Measurements from ENCODE around the gene SCYGR3.

Gene SCYGR3, protein sequence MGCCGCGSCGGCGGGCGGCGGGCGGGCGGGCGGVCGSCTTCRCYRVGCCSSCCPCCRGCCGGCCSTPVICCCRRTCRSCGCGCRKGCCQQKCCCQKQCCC

DNA sequence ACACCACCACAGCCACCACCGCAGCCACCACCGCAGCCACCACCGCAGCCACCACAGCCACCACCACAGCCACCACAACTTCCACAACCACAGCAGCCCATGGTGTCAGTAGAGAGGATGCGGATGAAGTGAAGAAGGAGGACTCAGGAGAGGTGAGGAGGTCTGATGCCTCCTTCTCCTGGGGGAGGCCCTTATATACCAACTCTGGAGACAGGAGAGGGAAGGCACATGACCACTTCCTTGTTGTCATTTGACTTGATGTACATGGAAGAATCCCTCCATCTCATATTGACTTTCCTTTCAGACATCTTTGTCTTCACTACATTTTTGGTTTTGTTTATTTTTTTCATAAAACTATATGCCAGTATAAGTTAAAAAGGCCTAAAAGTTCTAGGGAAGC, at the start of gene SCYGR3:
Gene SCYGR3 (minus strand): TSS at position 101 of the 400 bp plus-strand sequence. CDS start 0 bp downstream, at position 101.
- DNase-seq (ENCODE audit: low read depth): no peak

DNA sequence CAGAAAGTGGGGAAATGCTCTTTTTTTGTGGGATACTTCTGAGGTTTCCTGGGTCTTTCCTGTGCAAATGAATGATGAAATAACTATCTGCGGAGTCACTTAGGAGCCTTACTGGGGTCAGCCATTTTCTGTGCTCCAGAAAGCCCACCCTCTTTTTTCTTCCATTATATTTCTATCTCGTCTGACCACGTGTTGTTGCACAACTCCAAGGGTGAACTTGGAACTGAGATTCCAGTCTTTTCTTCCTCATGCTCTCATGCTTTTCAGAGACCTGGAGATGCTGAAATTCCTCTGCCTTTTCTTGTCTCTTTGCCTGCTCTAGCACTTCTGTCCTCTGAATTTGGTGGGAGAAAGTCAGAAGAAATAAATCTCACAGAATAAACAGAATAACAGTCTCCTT, 47.2 kb upstream of the SCYGR3 start:
- no peak for DNase-seq (ENCODE audit: low read depth)

DNA sequence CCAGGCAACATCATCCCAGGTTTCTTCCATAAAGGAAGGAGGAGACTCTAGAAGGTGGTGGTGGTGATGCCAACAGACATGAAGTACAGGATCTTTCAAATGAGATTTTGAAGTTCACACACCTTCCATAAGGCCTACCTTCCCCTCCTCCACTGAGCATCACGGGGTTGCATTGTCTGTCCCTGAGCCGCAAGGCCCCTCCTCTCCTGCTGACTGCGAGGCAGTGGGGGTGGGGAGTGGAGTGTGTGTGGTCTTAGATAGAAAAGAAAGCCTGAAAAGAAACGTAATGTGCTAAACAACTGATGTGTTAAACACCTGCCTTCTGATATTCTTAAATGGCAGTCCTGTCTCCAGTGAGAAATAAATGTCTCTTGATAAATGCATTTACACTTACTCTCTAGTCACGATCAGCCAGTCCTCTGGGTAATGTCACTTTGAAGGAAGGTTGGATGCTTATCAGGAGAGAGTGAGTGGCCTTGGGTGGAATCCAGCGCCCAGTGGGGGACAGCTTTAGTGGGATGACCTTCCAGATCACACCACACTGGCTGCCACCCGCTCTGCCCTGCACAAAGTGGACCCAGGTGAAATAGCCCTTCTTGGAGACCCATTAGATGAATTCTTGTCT, 46.5 kb upstream of the SCYGR3 start:
- DNase-seq (ENCODE audit: low read depth): no peak

DNA sequence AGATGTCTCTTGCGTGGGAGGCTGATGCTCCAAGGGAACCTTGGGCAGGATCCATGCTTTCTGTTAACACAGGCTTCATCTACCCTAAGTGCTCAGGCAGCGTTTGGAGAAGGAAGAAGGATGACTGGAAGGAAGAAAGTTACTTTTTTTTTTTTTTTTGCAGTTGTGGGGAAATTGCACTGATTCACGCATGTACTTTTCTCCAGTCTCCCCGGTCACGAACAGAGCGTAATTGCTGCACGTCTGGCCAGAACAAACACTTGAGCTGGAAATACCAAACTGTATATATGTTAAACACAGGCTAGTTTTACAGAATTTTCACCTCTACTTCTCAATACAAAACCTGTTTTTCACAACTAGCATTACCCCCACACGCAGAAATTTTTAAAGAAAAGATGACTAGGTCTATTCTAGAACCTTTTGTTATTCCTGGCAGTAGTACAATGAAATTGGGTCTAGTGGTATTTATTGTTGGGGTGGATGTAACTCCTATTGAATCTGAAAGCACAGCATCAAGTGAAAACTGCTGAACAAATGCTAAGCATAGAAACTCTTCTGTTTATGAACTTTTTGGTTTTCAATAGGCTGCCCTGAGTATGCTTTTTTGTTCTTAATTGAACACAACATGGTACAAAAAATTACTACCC, 42.7 kb upstream of the SCYGR3 start:
- no peak for DNase-seq (ENCODE audit: low read depth)

DNA sequence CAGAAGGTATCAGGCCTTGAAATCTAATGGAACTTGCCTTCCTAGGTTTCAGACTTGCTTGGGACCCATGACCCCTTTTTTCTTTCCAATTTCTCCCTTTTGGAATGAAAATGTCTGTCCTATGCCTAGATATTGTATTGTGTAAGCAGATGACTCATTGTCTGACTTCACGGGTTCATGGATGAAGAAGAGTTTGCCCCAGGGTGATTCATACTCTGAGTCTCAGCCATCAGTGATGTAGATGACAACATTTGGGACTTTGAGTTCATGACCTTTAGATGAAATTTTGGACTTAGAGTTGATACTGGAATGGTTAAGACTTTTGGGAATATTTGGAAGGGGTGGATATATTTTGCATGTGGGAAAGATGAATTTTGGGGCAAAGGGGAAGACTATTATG, 40.8 kb upstream of the SCYGR3 start:
- no peak for DNase-seq (ENCODE audit: low read depth)

DNA sequence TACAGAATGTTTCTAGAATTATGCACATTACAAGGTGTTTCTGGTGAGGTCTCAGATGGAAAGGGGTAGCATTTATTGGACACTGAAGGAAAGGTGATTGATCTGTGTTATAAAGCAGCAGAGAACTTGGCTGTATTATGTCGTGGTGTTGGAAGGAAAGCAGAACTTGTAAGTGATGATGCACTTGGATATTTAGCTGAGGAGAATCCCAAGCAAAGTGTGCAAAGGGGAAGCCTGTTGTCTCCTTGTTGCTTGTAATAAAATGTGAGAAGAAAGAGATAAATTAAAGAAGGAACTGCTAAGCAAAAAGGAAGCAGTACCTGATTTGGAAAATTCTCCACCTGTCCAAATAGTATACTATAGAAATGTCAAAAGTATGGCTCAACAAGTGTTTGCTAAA, 39.8 kb upstream of the SCYGR3 start:
- no peak for DNase-seq (ENCODE audit: low read depth)

DNA sequence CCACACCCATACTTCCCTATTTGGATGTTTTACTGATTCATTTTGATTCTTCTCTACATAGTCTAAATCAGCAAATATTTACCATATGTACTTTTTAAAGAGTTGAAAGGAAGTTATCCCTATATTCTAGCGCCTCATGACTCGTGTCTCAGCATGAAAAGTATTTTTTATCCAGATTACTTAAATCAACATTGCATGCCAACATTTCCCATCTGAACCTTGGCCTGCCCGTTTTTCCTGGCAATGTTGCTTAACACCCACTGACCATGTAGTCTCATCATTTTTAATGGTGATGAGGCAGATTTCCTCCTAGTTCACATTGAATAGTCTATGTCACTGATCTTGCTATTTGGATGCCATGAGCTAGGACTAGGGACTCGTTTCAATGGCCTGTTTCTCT, 38.8 kb upstream of the SCYGR3 start:
- no peak for DNase-seq (ENCODE audit: low read depth)

DNA sequence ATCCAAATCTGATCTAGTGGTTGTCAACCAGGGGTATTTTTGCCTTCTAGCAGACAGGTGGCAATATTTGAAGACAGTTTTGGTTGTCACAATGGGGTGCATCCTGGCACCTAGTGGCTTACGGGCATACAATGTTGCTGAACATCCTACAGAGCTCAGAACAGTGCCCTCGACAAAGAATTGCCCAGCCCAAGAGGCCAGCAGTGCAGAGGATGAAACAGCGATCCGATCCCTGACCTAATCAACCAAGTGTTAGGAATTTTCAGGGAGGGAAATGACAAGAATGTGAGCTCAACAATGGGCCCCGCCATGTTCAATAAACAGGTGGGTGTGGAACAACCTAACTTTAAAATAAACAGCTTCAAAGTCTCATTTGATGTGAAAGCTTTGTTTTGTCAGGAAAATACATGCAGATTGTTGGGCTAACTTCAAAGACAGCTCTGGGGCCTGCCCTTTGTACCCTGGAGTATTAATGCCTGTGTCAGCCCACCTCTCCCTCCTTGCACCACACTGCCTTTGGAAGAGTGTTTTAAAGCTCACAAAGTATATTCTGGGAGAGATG, 29.4 kb upstream of the SCYGR3 start:
- DNase-seq (ENCODE audit: low read depth): no peak

DNA sequence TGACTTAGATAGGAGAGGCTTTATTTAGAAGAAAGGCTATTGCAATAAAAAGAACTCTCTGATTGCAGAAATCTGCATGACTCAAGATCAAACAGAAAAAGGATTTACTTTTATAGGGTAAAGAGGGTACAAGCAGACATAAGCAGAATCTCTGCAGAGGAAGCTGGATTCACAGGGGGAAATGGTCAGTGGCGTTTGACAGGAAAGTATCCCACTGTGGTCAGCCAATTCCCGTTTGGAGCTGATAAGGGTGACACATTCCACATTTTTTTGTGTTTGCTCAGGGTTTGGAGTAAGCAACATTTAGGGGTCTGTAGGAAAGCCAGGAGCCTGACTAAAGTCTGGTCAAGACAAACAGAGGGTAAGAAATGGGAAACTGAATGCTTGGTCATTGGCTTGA, 28.0 kb upstream of the SCYGR3 start:
- DNase-seq (ENCODE audit: low read depth): no peak

DNA sequence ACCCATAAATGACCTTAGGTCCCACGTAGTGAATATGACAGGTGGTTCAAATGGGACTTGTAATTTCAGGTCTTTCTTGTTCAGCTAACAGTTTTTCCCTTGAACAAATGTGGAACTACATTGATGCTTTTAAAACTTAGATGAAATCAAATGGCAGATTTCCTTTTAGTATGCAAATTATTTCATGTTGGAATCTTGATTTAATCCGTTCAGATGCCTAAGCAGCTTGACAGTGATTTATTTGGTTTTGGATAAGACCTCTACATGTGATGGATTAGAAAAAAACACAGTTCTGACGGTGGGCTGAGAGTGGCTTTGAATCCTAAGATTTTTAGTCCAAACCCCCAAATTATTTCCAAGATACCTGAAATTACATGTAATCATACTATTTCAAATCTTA, 19.6 kb upstream of the SCYGR3 start:
- no peak for DNase-seq (ENCODE audit: low read depth)

DNA sequence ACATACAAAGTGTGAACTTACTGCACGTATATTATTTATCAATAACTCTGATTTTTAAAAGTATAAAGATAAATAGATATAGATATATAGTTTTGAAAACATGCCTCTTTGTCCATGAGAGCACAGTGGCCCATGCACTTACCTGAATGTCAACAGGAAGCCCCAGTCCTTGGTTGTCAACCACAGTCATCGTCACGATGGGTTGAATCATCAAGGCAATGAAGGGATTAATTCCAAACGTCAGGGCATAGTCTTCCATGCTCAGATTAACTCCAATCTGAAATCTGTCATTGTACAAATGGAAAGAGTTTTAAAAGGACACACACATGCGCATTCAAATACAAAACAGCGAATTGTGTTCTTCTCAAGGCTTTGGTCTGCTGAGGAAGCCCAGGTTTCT, 18.2 kb upstream of the SCYGR3 start:
- no peak for DNase-seq (ENCODE audit: low read depth)

DNA sequence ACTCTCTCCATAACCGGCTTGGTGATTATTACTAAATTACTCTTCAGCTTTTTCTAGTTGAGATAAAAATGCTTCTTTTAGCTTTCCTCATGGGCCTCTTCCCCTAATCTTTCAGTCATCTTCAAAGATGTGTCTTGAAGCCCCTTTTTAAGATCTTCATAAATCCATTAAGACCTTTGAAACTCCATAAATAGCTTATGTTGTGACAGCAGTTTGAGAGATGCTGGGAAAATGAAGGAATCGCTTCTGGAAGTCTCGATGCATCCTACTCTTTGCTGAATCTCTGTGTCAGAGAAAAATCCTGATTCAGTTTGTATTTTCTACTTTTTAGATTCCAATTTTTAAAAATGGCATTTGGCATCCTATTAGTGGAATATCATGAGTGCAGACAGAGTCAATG, 15.7 kb upstream of the SCYGR3 start:
- DNase-seq (ENCODE audit: low read depth): no peak

DNA sequence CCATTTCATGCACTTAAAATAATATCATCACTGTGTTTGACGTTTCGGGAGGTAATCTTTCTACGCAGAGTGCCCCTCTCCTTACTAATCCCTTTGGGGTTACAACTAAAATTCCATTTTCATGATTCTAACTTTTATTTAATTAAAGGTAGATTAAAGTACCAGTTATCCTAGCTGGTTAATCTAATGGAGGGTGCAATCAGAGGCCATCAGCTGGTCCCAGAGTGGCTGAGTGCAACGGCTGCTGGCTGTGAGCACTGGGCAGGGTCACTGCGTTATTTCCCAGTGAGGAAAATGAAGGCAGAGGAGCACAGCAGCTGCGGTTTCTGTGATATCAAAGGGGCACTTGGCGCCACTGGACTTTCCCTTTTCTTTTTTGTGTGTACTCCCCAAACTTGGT, 14.8 kb upstream of the SCYGR3 start:
- no peak for DNase-seq (ENCODE audit: low read depth)

DNA sequence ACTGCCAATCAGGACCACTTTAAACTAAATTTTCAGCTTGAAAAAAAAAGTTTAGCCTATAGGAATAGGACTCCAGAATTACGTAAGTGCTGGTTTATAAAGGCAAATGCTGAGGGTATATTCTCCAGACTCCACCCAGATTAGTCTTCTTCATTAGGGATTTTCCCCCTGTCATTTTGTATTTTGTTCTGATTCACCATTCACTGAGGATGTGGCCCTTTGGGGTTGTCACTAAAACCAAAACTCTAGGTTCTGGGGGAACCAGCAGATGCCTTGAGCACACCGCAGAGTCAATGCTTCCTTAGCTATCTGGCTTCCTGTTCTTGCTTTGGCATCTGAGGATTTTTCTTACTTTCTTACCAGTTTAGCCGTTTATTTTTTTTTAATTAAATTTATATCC, 13.1 kb upstream of the SCYGR3 start:
- DNase-seq (ENCODE audit: low read depth): no peak

DNA sequence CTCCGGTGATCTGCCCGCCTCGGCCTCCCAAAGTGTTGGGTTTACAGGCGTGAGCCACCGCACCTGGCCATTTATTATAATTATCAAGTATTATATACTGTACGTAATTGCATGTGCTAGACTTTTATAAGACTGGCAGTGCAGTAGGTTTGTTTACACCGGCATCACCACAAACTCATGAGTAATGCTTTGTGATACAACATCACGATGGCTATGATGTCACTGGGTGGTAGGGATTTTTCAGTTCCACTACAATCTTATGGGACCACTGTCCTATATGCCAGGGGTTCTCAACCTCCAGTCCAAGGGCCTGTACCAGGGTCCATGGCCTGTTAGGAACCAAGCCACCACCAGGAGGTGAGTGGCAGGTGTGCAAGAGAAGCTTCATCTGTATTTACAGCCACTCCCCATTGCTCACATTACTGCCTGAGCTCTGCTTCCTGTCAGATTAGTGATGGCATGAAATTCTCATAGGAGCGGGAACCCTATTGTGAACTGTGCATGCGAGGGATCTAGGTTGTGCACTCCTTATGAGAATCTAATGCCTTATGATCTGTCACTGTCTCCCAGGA, 12.0 kb upstream of the SCYGR3 start:
- no peak for DNase-seq (ENCODE audit: low read depth)

DNA sequence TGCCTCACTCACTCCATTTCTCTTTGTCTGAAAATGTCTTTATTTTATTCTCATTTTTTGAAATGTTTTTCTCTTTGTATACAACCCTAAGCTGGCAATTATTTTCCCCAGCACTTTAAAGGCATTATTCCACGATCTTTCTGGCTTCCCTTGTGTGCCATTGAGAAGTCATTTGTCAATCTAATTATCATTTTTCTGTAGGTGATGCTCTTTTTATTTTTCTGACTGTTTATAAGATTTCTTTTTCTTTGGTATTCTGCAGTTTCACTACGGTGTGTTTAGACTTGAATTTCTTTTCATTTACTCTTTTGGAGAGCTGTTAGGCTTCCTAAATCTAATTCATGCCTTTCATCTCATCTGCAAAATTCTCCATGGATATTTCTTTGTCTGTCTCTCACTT, 10.8 kb upstream of the SCYGR3 start:
- DNase-seq (ENCODE audit: low read depth): no peak

DNA sequence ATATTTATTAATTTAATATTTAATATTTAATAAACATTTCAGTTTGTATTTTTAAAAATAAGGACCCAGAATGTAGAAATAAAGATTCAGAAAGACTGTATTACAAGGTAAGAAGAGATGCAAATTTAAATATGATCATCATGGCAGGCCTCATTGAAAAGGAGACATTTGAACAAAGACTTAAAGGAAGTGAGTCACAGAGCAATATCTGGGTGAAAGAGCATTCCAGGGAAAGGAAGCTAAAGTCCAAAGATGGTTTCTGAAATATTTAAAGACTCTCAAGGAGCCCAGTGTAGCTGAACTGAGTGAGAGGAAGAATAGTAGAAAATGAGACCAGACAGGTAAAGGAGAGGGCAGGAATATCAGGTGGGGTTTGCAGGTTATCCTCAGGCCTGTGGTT, 8.6 kb upstream of the SCYGR3 start:
- no peak for DNase-seq (ENCODE audit: low read depth)

DNA sequence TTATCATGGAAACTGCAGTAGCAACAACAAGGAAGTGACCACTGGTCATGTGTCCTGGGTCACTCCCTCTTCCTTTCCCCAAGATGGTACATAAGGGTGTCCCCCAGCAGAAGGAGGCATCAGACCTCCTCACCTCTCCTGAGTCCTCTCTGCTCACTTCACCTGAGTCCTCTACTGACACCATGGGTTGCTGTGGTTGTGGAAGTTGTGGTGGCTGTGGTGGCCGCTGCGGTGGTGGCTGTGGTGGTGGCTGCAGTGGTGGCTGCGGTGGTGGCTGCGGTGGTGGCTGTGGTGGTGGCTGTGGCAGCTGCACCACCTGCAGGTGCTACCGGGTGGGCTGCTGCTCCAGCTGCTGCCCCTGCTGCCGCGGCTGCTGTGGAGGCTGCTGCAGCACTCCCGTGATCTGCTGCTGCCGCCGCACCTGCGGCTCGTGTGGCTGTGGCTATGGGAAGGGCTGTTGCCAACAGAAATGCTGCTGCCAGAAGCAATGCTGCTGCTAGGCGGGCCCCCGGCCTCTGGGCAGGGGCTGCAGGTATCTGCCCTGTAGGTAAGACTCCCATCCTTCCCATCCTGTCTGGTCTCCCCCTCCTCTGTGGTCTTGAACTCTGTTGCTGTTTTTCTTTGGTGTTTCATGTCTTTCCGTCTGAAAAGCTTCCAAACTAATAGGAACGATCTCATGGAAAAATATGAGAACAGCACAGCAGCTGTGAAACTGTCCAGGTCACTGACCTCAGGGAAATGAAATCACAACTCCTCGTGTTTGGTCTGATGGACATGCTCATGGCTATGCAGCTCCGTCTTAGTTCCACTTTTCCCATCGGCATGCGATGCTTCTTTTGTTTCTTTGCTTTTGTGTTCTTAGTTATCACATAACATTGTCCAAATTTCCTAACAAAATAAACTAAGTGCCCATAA, 2.9 kb upstream of the SCYGR3 start, which contains the start of gene SCYGR4:
Gene SCYGR4 (plus strand): TSS at position 183 of the 915 bp plus-strand sequence. CDS start 0 bp downstream, at position 183.
- DNase-seq (ENCODE audit: low read depth): no peak

DNA sequence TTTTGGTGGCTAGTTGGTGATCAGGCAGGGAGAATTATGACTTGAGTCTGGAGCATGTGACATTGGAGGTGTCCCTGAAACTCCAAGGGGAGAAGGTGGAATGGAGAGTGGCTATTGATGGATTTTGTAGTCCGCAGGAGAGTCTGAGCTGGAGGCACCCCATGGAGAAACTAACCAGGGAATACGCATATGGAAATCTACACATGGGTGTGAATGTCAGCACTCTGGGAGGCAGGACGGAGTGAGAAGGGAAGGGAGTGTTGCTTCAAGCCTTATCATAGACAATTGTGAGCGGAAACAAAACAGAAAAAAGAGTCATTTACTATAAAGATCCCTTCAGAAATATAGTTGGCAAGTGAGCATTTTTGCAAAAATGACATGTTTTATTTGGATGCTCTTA, 2.0 kb upstream of the SCYGR3 start:
- DNase-seq (ENCODE audit: low read depth): no peak

DNA sequence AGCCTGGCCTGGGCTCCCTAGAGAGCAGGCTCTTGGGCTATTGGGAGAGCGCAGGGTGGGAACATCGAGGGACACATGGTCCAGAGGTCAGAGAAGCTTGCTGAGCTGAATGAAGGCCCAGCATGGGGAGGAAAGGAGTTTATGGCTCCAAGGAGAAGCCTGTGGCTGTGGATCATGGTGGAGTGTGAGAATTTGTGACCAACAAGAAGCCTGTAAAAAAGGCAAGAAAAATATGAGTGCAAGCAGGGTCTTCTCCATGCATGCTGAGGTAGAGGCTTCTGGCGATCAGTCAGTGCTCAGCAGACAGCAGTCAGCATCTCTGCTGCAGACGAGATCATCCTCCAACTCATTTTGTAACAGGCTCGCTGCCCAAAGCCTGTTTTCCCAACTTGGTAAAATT, 1.3 kb upstream of the SCYGR3 start:
- no peak for DNase-seq (ENCODE audit: low read depth)

DNA sequence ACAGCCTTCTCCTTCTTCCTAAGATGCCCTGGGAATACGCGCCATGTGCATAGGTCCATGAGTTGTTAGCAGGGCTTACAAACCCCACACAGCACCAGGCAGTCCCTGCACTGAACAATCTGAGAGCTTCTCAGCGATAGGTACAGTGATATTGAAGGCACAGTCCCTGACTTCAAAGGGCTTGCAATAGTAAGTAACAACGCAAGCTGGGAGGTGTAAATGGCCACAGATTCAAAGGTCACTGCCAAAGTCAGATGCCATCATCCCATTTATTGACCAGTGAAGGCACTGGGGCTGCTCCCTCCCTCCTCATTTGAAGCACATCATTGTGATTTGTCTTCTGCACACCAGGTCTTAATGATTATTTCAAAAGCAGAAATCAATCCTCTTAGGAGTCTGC, 541 bp upstream of the SCYGR3 start:
- DNase-seq (ENCODE audit: low read depth): no peak

DNA sequence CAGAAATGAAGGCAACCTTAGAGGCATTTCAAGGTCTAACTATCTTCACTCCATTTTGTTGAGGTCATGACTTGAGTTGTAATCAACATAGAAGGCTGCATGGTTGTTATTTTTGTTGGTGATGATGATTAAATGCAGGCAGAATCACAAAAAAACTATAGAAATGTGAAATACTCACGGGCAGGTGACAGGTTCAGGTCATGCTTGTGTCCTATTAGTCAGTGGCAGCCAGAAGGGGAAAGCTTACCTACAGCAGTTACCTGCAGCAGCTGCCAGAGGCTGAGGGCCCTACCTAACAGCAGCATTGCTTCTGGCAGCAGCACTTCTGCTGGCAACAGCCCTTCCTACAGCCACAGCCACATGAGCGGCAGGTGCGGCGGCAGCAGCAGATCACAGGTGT, 394 bp downstream of the SCYGR3 start:
- no peak for DNase-seq (ENCODE audit: low read depth)

Measured in stimulated activated CD4-positive, alpha-beta T cell treated with anti-CD3 and anti-CD28 coated beads, Interleukin-2, amount 100 ng/mL, for 4 hours (primary cell).